Loucy (cell line): Measurements from ENCODE around the gene ANKRD40.

ENCODE experiments used
- H2AFZ ChIP-seq: fragments of 200-600 bp; sonication (generic); 2 replicates; pipeline ENCODE4 v1.6.0; 2016; ENCODE audit warnings: antibody characterized with exemption, mild to moderate bottlenecking, low read length, moderate library complexity
- H3F3A ChIP-seq: fragments of 200-600 bp; 2 replicates; pipeline ENCODE4 v1.6.0; 2016; ENCODE audit warnings: antibody characterized with exemption, low read depth, mild to moderate bottlenecking
- H3K27me3 ChIP-seq: fragments of 200-600 bp; sonication (generic); 2 replicates; pipeline ENCODE4 v1.6.1; 2014; ENCODE audit warnings: low read length, mild to moderate bottlenecking; ENCODE audit not compliant: insufficient read depth, poor library complexity, severe bottlenecking
- H3K36me3 ChIP-seq: fragments of 200-600 bp; sonication (generic); 2 replicates; pipeline ENCODE4 v1.6.1; 2016; ENCODE audit warnings: low read length; ENCODE audit not compliant: insufficient read depth
- H3K4me1 ChIP-seq: fragments of 200-600 bp; sonication (generic); 2 replicates; pipeline ENCODE4 v1.5.1; 2014; ENCODE audit warnings: low read length, mild to moderate bottlenecking; ENCODE audit not compliant: insufficient read depth, poor library complexity, severe bottlenecking
- H3K4me2 ChIP-seq: fragments of 200-600 bp; sonication (generic); 2 replicates; pipeline ENCODE4 v1.6.0; 2014; ENCODE audit warnings: antibody characterized with exemption, low read length, low read depth, mild to moderate bottlenecking; ENCODE audit not compliant: poor library complexity, severe bottlenecking
- H3K4me3 ChIP-seq: fragments of 200-600 bp; sonication (generic); 2 replicates; pipeline ENCODE4 v1.5.1; 2014; ENCODE audit warnings: low read length, mild to moderate bottlenecking, mixed read lengths; ENCODE audit not compliant: poor library complexity, severe bottlenecking
- H3K79me2 ChIP-seq: fragments of 200-600 bp; sonication (generic); 2 replicates; pipeline ENCODE4 v1.6.1; 2014; ENCODE audit warnings: low read length; ENCODE audit not compliant: insufficient read depth
- H3K9ac ChIP-seq: fragments of 200-600 bp; sonication (generic); 2 replicates; pipeline ENCODE4 v1.6.0; 2014; ENCODE audit warnings: mild to moderate bottlenecking, low read depth, low read length, moderate library complexity; ENCODE audit not compliant: poor library complexity, severe bottlenecking
- H3K9me2 ChIP-seq: fragments of 200-600 bp; sonication (generic); replicated peaks from 2 replicates; pipeline ENCODE4 v1.6.1; 2016; ENCODE audit warnings: low read depth, low read length, mixed read lengths
- H3K9me3 ChIP-seq: fragments of 200-600 bp; sonication (generic); 2 replicates; pipeline ENCODE4 v1.6.1; 2014; ENCODE audit warnings: mild to moderate bottlenecking, antibody characterized with exemption, low read length, low read depth; ENCODE audit not compliant: insufficient read depth
- H4K20me1 ChIP-seq: fragments of 200-600 bp; sonication (generic); 2 replicates; pipeline ENCODE4 v1.6.0; 2014; ENCODE audit warnings: antibody characterized with exemption, low read length, mild to moderate bottlenecking; ENCODE audit not compliant: insufficient read depth, poor library complexity, severe bottlenecking
- CTCF ChIP-seq: fragments of 200-600 bp; sonication (generic); conservative IDR thresholded peaks from 2 replicates; pipeline ENCODE4 v1.5.1; 2014; ENCODE audit warnings: mild to moderate bottlenecking, antibody characterized with exemption, low read length
- EZH2phosphoT487 ChIP-seq: fragments of 200-600 bp; IDR thresholded peaks from 2 replicates; pipeline ENCODE4 v1.6.1; 2018; ENCODE audit warnings: antibody characterized with exemption, mild to moderate bottlenecking, moderate library complexity, borderline replicate concordance

Gene ANKRD40

GRCh38 chr17:50719144-50719923, 11.6 kb upstream of the ANKRD40 start, which contains the start of gene LUC7L3:
LUC7L3 (plus strand) TSS chr17:50719603; CDS start chr17:50719733, 130 bp downstream.
- H3K9me3 ChIP-seq = no peaks in the 10 kb centered on the region
- H3F3A ChIP-seq = no peaks in the 10 kb centered on the region
- H3K4me2 ChIP-seq = peak within 1 kb of the TSS; percentile 97
- TF ChIP-seq CTCF (no peak), EZH2phosphoT487 (no peak)
- H3K4me1 ChIP-seq = peaks cover 29% of the 10 kb centered on the region
- H3K9ac ChIP-seq = peak within 1 kb of the TSS; percentile 93
- H2AFZ ChIP-seq = peak within 1 kb of the TSS; percentile 81
- H3K79me2 ChIP-seq = peaks cover 50% of the 10 kb centered on the region
- H4K20me1 ChIP-seq = peaks cover 48% of the 10 kb centered on the region
- H3K9me2 ChIP-seq = no peaks in the 10 kb centered on the region
- H3K36me3 ChIP-seq = no peaks in the 10 kb centered on the region
- H3K4me3 ChIP-seq = peak within 1 kb of the TSS; percentile 75
- no peaks in the 10 kb centered on the region for H3K27me3 ChIP-seq

- peaks cover 11% of the 10 kb centered on the region for H3K79me2 ChIP-seq
- H3F3A ChIP-seq = no peaks in the 10 kb centered on the region
- H4K20me1 ChIP-seq = peaks cover 9% of the 10 kb centered on the region
- no peaks in the 10 kb centered on the region for H3K9me3 ChIP-seq
- H3K9ac ChIP-seq = no peak overlapping the region
- no peaks in the 10 kb centered on the region for H3K4me1 ChIP-seq
- H3K36me3 ChIP-seq = no peaks in the 10 kb centered on the region
- no peaks in the 10 kb centered on the region for H3K9me2 ChIP-seq
- no peak overlapping the region for H2AFZ ChIP-seq
- no peak for TF ChIP-seq CTCF
- TF ChIP-seq EZH2phosphoT487 = no peak
- H3K4me2 ChIP-seq = no peak overlapping the region
- H3K27me3 ChIP-seq = no peaks in the 10 kb centered on the region
- no peak overlapping the region for H3K4me3 ChIP-seq
Observed at GRCh38 chr17:50715471-50715870, 7.8 kb upstream of the ANKRD40 start.

GRCh38 chr17:50712641-50713040, 4.9 kb upstream of the ANKRD40 start:
- 0 out of 2 replicates have a peak, but pooled peaks cover 2% of the 10 kb centered on the region for H3F3A ChIP-seq
- no peak overlapping the region for H3K4me3 ChIP-seq
- peaks cover 17% of the 10 kb centered on the region for H3K4me1 ChIP-seq
- H3K27me3 ChIP-seq = no peaks in the 10 kb centered on the region
- no peaks in the 10 kb centered on the region for H3K9me3 ChIP-seq
- no peak for TF ChIP-seq CTCF
- TF ChIP-seq EZH2phosphoT487 = no peak
- no peak overlapping the region for H2AFZ ChIP-seq
- H4K20me1 ChIP-seq = no peaks in the 10 kb centered on the region
- no peak overlapping the region for H3K4me2 ChIP-seq
- H3K79me2 ChIP-seq = peaks cover 12% of the 10 kb centered on the region
- H3K36me3 ChIP-seq = no peaks in the 10 kb centered on the region
- no peak overlapping the region for H3K9ac ChIP-seq
- H3K9me2 ChIP-seq = no peaks in the 10 kb centered on the region
